H1 (cell line): ENCODE measurements around the gene ZNF813.

Source experiments
- CEBPB ChIP-seq: IDR thresholded peaks from 2 replicates; pipeline ENCODE4 v1.6.1; 2012; ENCODE audit warnings: low read depth, low read length
- EP300 ChIP-seq, 2 experiments: IDR thresholded peaks; 1 replicate in 1 of 2; 2 replicates in 1 of 2; pipeline ENCODE4 v1.6.1; 2011 to 2012; ENCODE audit warnings: low read depth in 2 of 2, low read length in 2 of 2, mild to moderate bottlenecking in 2 of 2, borderline replicate concordance in 1 of 2, inconsistent platforms in 1 of 2, moderate library complexity in 1 of 2
- EZH2 ChIP-seq: fragments of 200-600 bp; sonication (generic); IDR thresholded peaks from 2 replicates; pipeline ENCODE4 v1.7.1; 2012; ENCODE audit warnings: low read depth, mild to moderate bottlenecking, moderate library complexity, low read length, inconsistent platforms; ENCODE audit not compliant: severe bottlenecking
- FOSL1 ChIP-seq: IDR thresholded peaks from 2 replicates; pipeline ENCODE4 v1.6.1; 2011; ENCODE audit warnings: mild to moderate bottlenecking, low read depth, low read length, moderate library complexity; ENCODE audit not compliant: insufficient read depth
- HDAC2 ChIP-seq, 2 experiments: fragments of 300-600 bp in 1 of 2; sonication (generic) in 1 of 2; IDR thresholded peaks; 2 replicates each; pipeline ENCODE4 v1.6.1; 2011 to 2012; ENCODE audit warnings: low read depth in 2 of 2, low read length in 2 of 2, mild to moderate bottlenecking in 2 of 2, moderate library complexity in 2 of 2, borderline replicate concordance in 1 of 2, inconsistent platforms in 1 of 2
- JUND ChIP-seq: IDR thresholded peaks from 2 replicates; pipeline ENCODE4 v1.6.1; 2011; ENCODE audit warnings: mild to moderate bottlenecking, improper control_type of control experiment, low read length
- MAX ChIP-seq: IDR thresholded peaks from 2 replicates; pipeline ENCODE4 v1.6.1; 2012; ENCODE audit warnings: inconsistent platforms
- POLR2A ChIP-seq, 2 experiments: IDR thresholded peaks; 1 replicate in 1 of 2; 2 replicates in 1 of 2; pipeline ENCODE4 v1.6.1; 2011; ENCODE audit warnings: low read depth in 2 of 2, low read length in 2 of 2, mild to moderate bottlenecking in 2 of 2; ENCODE audit errors: control extremely low read depth in 1 of 2
- RNF2 ChIP-seq: fragments of 200-900, 300-1000 bp; sonication (generic); IDR thresholded peaks from 2 replicates; pipeline ENCODE4 v1.7.1; 2016; ENCODE audit warnings: borderline replicate concordance, low read depth, mild to moderate bottlenecking, antibody characterized with exemption, low read length; ENCODE audit not compliant: poor library complexity, severe bottlenecking; ENCODE audit errors: missing control alignments
- SP2 ChIP-seq: IDR thresholded peaks from 2 replicates; pipeline ENCODE4 v1.6.1; 2012; ENCODE audit warnings: mild to moderate bottlenecking, low read length, inconsistent platforms
- SUZ12 ChIP-seq: fragments of 200-600 bp; sonication (generic); IDR thresholded peaks from 2 replicates; pipeline ENCODE4 v1.6.1; 2012; ENCODE audit warnings: mild to moderate bottlenecking, inconsistent platforms, low read length, moderate library complexity, mixed read lengths
- YY1 ChIP-seq: IDR thresholded peaks from 2 replicates; pipeline ENCODE4 v1.6.1; 2011; ENCODE audit warnings: low read depth, mild to moderate bottlenecking, low read length
- ZNF274 ChIP-seq: IDR thresholded peaks from 2 replicates; pipeline ENCODE4 v1.7.0; 2012; ENCODE audit warnings: low read length, borderline replicate concordance; ENCODE audit errors: extremely low read depth
- TF ChIP-seq, protein P1 (sequence below), 3 experiments: IDR thresholded peaks; 1 replicate in 2 of 3; 2 replicates in 1 of 3; pipeline versions ENCODE4 v1.5.1 to v1.6.1; 2011; ENCODE audit warnings: low read length in 3 of 3, mild to moderate bottlenecking in 3 of 3, inconsistent platforms in 2 of 3, low read depth in 1 of 3, moderate library complexity in 1 of 3; ENCODE audit not compliant: insufficient read depth in 1 of 3; ENCODE audit errors: control extremely low read depth in 1 of 3

DNA sequence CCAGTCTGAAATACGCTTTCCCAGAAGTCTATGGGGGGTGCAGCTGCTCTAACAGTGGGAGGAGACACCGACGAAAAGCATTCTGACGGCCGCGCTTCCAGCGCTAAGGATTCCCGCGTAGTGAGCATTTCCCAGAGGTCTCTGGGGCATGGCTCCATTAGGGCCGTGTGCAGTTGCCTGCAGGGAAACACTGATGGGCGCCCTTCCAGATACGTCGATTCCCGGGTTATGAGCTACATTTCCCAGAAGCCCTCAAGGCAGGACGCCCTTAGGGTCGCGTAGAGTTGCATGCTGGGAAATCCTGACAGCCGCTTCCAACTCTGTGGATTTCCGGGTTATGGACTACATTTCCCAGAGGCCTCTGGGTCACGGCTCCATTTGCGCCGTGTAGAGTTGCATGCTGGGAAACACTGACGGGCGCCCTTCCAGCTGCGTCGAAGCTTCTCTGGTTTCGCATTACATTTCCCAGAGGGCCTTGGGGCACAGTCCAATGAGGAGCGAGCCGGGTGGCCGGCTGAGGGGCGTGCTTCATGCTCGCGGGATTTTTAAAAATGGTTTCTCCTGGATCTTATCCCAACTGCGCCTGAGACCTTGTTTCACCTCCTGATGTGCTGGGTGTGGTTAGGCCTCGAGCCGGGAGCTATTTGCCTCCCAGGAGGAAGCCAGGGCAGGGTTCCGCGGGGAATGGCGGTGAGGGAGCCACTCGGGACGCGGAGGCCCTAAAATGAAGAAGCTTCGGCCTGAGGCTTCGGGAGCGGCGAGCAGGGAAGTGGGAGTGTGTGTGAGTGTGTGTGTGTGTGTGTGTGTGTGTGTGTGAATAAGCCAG lies 53.2 kb downstream of the ZNF813 start:
- TF ChIP-seq, protein P1, sequence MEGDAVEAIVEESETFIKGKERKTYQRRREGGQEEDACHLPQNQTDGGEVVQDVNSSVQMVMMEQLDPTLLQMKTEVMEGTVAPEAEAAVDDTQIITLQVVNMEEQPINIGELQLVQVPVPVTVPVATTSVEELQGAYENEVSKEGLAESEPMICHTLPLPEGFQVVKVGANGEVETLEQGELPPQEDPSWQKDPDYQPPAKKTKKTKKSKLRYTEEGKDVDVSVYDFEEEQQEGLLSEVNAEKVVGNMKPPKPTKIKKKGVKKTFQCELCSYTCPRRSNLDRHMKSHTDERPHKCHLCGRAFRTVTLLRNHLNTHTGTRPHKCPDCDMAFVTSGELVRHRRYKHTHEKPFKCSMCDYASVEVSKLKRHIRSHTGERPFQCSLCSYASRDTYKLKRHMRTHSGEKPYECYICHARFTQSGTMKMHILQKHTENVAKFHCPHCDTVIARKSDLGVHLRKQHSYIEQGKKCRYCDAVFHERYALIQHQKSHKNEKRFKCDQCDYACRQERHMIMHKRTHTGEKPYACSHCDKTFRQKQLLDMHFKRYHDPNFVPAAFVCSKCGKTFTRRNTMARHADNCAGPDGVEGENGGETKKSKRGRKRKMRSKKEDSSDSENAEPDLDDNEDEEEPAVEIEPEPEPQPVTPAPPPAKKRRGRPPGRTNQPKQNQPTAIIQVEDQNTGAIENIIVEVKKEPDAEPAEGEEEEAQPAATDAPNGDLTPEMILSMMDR (IDR thresholded peaks at IDR 0.05; ENCODE audit: control extremely low read depth in 1 of 3, insufficient read depth in 1 of 3, low read depth in 1 of 3, low read length in 3 of 3), result no peak
- TF ChIP-seq EZH2 (no peak), EP300 (IDR thresholded peaks at IDR 0.05; ENCODE audit: borderline replicate concordance in 1 of 2, low read depth in 2 of 2, low read length in 2 of 2) (0 out of 3 replicates have a peak, but pooled peaks of 1 of the 2 experiments have one; percentile 5), CEBPB (no peak), RNF2 (no peak), SUZ12 (no peak), HDAC2 (IDR thresholded peaks at IDR 0.05; ENCODE audit: borderline replicate concordance in 1 of 2, low read depth in 2 of 2, low read length in 2 of 2) (peak; percentile 84 to 97; a peak in 3 of 4 replicates), SP2 (no peak), ZNF274 (no peak), FOSL1 (no peak), POLR2A (IDR thresholded peaks at IDR 0.05; ENCODE audit: control extremely low read depth in 1 of 2, low read depth in 2 of 2, low read length in 2 of 2) (peak in 1 of 2 experiments; percentile 50; a peak in 2 of 3 replicates), YY1 (peak; percentile 91), JUND (no peak), MAX (peak; percentile 93)
